ENCODE measurements around the gene KCNK6. TPM values are rescaled to one million over a fixed set of nuclear protein-coding genes. Genes with fewer than 3 reads are reported as not detected.

The KCNK6 gene
- total RNA-seq, 6 experiments from 2014 or later = 2.6 to 9.2 (median 2.9) TPM

GRCh38 chr19:38351865-38352395 is 32.3 kb downstream of the KCNK6 start:
- Mint-ChIP-seq H3K27ac (no peak overlapping the region), H3K4me1 (ENCODE audit: low read depth) (no peaks in the 10 kb centered on the region), H3K9me3 (no peaks in the 10 kb centered on the region), H3K36me3 (ENCODE audit: low read depth) (no peaks in the 10 kb centered on the region), H3K27me3 (ENCODE audit: insufficient read depth) (peaks cover 29% of the 10 kb centered on the region), H3K4me3 (no peak overlapping the region)
- DNase-seq = no peak
- no peak for TF ChIP-seq CTCF (IDR thresholded peaks at IDR 0.05)

GRCh38 chr19:38352611-38353010 is 33.0 kb downstream of the KCNK6 start:
- Mint-ChIP-seq H3K27me3 (ENCODE audit: insufficient read depth) (peaks cover 30% of the 10 kb centered on the region), H3K4me1 (ENCODE audit: low read depth) (no peaks in the 10 kb centered on the region), H3K27ac (no peak overlapping the region)

GRCh38 chr19:38355728-38356725 is 36.4 kb downstream of the KCNK6 start:
- Mint-ChIP-seq H3K36me3 (ENCODE audit: low read depth) (no peaks in the 10 kb centered on the region), H3K9me3 (no peaks in the 10 kb centered on the region), H3K4me1 (ENCODE audit: low read depth) (no peaks in the 10 kb centered on the region), H3K27me3 (ENCODE audit: insufficient read depth) (peaks cover 36% of the 10 kb centered on the region), H3K27ac (no peak overlapping the region), H3K4me3 (no peak overlapping the region)
- no peak for DNase-seq
- no peak for TF ChIP-seq CTCF (IDR thresholded peaks at IDR 0.05)

More at GRCh38 chr19:38352611-38353010, 33.0 kb downstream of the KCNK6 start:
- Mint-ChIP-seq H3K4me3 (no peak overlapping the region), H3K36me3 (ENCODE audit: low read depth) (no peaks in the 10 kb centered on the region), H3K9me3 (no peaks in the 10 kb centered on the region)
- no peak for DNase-seq
- TF ChIP-seq CTCF (IDR thresholded peaks at IDR 0.05) = no peak

DNA sequence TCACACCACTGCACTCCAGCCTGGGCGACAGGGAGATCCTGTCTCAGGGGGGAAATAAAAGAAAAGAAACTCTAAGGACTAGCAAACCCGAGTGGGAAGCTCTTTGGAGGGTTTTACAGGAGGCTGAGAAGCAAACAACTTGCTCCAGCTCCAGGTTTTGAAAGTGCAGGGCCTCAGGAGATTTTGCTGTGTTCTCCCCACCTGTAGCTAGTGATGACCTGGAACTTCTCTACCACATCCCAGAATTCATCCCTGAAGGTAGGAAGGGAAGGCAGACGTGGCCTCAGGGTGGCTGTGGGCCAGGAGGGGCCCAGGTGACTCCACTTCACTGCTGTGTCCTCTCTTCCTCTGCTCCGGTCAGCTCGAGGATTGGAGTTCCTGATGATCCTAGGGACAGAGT is 38.4 kb downstream of the KCNK6 start:
- no peak for DNase-seq
- no peak overlapping the region for H3K4me3 Mint-ChIP-seq
- no peak for TF ChIP-seq CTCF (IDR thresholded peaks at IDR 0.05)
- no peak overlapping the region for H3K27ac Mint-ChIP-seq
- H3K4me1 Mint-ChIP-seq (ENCODE audit: low read depth) = no peaks in the 10 kb centered on the region
- H3K36me3 Mint-ChIP-seq (ENCODE audit: low read depth) = no peaks in the 10 kb centered on the region
- peaks cover 35% of the 10 kb centered on the region for H3K27me3 Mint-ChIP-seq (ENCODE audit: insufficient read depth)
- no peaks in the 10 kb centered on the region for H3K9me3 Mint-ChIP-seq

DNA sequence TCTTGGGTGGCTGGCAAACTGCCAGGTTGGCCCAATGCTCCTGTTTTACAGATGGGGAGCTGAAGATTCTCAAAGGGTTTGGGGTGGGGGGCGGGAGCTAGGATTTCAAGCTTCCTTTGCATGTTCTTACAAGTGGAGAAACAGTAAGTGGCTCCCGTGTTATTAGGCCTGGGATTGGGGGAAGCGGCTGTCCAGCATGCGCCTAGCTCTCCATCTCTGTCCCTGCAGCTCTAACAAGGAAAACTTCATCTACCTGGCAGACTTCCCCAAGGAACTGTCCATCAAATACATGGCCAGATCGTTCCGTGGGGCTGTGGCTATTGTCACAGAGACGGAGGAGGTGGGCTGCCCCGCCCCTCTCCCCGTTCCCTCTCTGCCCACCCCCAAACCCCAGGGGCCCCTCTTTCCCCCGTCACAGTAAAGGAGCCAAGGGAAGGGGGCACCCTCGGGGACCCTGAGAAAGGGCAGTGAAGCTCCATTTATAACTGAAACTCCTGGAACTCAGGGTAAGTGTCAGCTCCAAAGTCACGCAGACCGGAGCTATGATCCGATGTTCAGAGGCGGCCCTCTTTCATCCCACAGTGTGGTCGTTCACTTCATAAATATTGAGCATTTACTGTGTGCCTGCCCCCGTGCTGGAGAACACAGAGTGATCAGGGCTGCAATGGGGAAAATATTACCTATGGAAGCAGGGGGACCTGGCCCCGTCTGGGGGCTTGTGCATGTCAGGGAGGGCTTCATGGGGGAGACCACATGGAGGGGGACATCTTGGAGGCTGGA is 39.8 kb downstream of the KCNK6 start:
- Mint-ChIP-seq H3K27ac (no peak overlapping the region), H3K4me3 (no peak overlapping the region), H3K36me3 (ENCODE audit: low read depth) (no peaks in the 10 kb centered on the region), H3K27me3 (ENCODE audit: insufficient read depth) (peaks cover 30% of the 10 kb centered on the region), H3K9me3 (no peaks in the 10 kb centered on the region), H3K4me1 (ENCODE audit: low read depth) (no peaks in the 10 kb centered on the region)
- no peak for TF ChIP-seq CTCF (IDR thresholded peaks at IDR 0.05)
- no peak for DNase-seq
